GM03348 (cell line): ENCODE data around the gene TBC1D12.
A peak's percentile ranks its signal among the peaks of the same experiment; 100 is the strongest.
"Not testable (repeated sequence)": the region's sequence is repeated elsewhere in the genome, so short reads cannot be mapped to it uniquely, and the experiment has no call there.

ENCODE experiments used
- DNase-seq: peaks from one replicate; pipeline ENCODE4 v3.0.0; 2012; ENCODE audit warnings: low spot score

The TBC1D12 gene

GRCh38 chr10:94456942-94457341, 54.6 kb downstream of the TBC1D12 start:
- no peak for DNase-seq

GRCh38 chr10:94459385-94459784, 57.0 kb downstream of the TBC1D12 start:
- no peak for DNase-seq

- DNase-seq, result no peak
These were observed 59.2 kb downstream of the TBC1D12 start for GRCh38 chr10:94461503-94461902.

GRCh38 chr10:94462130-94462529, 59.8 kb downstream of the TBC1D12 start:
- no peak for DNase-seq

- no peak for DNase-seq
These were observed 63.3 kb downstream of the TBC1D12 start for GRCh38 chr10:94465684-94466083.

GRCh38 chr10:94481410-94481809, 79.1 kb downstream of the TBC1D12 start:
- no peak for DNase-seq

GRCh38 chr10:94483970-94484369, 81.6 kb downstream of the TBC1D12 start:
- no peak for DNase-seq

GRCh38 chr10:94485094-94485493, 82.8 kb downstream of the TBC1D12 start:
- no peak for DNase-seq

- no peak for DNase-seq
These were observed 85.2 kb downstream of the TBC1D12 start for GRCh38 chr10:94487575-94487974.

GRCh38 chr10:94489107-94489506, 86.8 kb downstream of the TBC1D12 start:
- no peak for DNase-seq

- no peak for DNase-seq
These were observed 87.8 kb downstream of the TBC1D12 start for GRCh38 chr10:94489976-94490788.

- DNase-seq, result no peak
These were observed 88.4 kb downstream of the TBC1D12 start for GRCh38 chr10:94490789-94491039.

- DNase-seq, result no peak
These were observed 91.1 kb downstream of the TBC1D12 start for GRCh38 chr10:94493463-94493862.

- no peak for DNase-seq
These were observed 93.7 kb downstream of the TBC1D12 start for GRCh38 chr10:94496010-94496409.

- no peak for DNase-seq
These were observed 94.3 kb downstream of the TBC1D12 start for GRCh38 chr10:94496646-94497045.

GRCh38 chr10:94500063-94500462, 97.7 kb downstream of the TBC1D12 start:
- peak; percentile 13 for DNase-seq

- DNase-seq, result no peak
These were observed 119.2 kb downstream of the TBC1D12 start for GRCh38 chr10:94521276-94522250.

- peak; percentile 16 for DNase-seq
These were observed 121.8 kb downstream of the TBC1D12 start for GRCh38 chr10:94524146-94524545.

- no peak for DNase-seq
These were observed 122.4 kb downstream of the TBC1D12 start for GRCh38 chr10:94524711-94525110.

GRCh38 chr10:94531550-94531949, 129.2 kb downstream of the TBC1D12 start:
- DNase-seq, result not testable (repeated sequence)

GRCh38 chr10:94533027-94533426, 130.7 kb downstream of the TBC1D12 start:
- DNase-seq, result no peak

GRCh38 chr10:94542282-94542681, 139.9 kb downstream of the TBC1D12 start:
- DNase-seq, result not testable (repeated sequence)

GRCh38 chr10:94545391-94546048, 143.2 kb downstream of the TBC1D12 start, which contains the start of gene HELLS:
TSS of gene HELLS (plus strand) at chr10:94545788. CDS start at chr10:94545922, 134 bp downstream.
- peak; percentile 94 for DNase-seq
